Vagina (tissue), 2 donors: ENCODE data around the gene HOOK2.

Experiments used
- POLR2AphosphoS5 ChIP-seq, 2 donors: sonication (generic); formaldehyde crosslinking; IDR thresholded peaks; one replicate each; pipeline ENCODE4 v1.9.0; 2017; ENCODE audit warnings: antibody characterized with exemption in 2 of 2, mild to moderate bottlenecking in 2 of 2, low read depth in 1 of 2; ENCODE audit not compliant: insufficient read depth in 1 of 2
- TF ChIP-seq, protein P1 (sequence below), 3 experiments: fragments of 450-650 bp in 2 of 3; fragments of 200-600 bp in 1 of 3; sonication (generic) in 1 of 3; IDR thresholded peaks; one replicate each; pipeline ENCODE4 v1.5.1; 2017 to 2019; ENCODE audit warnings: antibody characterized with exemption in 3 of 3, mild to moderate bottlenecking in 2 of 3, moderate library complexity in 2 of 3

DNA sequence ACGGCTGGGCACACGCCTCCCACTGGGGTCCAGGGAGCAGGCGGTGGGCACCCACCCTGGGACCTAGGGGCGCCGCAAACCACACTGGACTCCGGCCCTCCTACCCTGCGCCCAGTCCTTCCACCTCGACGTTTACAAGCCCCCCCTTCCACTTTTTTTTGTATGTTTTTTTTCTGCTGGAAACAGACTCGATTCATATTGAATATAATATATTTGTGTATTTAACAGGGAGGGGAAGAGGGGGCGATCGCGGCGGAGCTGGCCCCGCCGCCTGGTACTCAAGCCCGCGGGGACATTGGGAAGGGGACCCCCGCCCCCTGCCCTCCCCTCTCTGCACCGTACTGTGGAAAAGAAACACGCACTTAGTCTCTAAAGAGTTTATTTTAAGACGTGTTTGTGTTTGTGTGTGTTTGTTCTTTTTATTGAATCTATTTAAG, 17.5 kb upstream of the HOOK2 start:
- TF ChIP-seq POLR2AphosphoS5 (IDR thresholded peaks at IDR 0.05; ENCODE audit: insufficient read depth in 1 of 2, low read depth in 1 of 2) = no peak
- TF ChIP-seq, protein P1, sequence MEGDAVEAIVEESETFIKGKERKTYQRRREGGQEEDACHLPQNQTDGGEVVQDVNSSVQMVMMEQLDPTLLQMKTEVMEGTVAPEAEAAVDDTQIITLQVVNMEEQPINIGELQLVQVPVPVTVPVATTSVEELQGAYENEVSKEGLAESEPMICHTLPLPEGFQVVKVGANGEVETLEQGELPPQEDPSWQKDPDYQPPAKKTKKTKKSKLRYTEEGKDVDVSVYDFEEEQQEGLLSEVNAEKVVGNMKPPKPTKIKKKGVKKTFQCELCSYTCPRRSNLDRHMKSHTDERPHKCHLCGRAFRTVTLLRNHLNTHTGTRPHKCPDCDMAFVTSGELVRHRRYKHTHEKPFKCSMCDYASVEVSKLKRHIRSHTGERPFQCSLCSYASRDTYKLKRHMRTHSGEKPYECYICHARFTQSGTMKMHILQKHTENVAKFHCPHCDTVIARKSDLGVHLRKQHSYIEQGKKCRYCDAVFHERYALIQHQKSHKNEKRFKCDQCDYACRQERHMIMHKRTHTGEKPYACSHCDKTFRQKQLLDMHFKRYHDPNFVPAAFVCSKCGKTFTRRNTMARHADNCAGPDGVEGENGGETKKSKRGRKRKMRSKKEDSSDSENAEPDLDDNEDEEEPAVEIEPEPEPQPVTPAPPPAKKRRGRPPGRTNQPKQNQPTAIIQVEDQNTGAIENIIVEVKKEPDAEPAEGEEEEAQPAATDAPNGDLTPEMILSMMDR (IDR thresholded peaks at IDR 0.05) = no peak
